Measurements from ENCODE around the gene RNFT2. TPM values are rescaled to one million over a fixed set of nuclear protein-coding genes. Genes with fewer than 3 reads are reported as not detected.

RNFT2 gene
- total RNA-seq, 3 donors from 2014 or later (not counting 1 experiment from before 2014, with no cell fraction given): 4.0 to 6.9 (median 5.3) TPM

GRCh38 chr12:116798719-116799118 lies 60.6 kb downstream of the RNFT2 start:
- Histone ChIP-seq H3K9me3 (ENCODE audit: control insufficient read depth, insufficient read depth, low read length) (peaks cover 4% of the 10 kb centered on the region), H3K27me3 (ENCODE audit: control insufficient read depth, insufficient read depth, low read length) (no peaks in the 10 kb centered on the region), H3K4me1 (ENCODE audit: control insufficient read depth, insufficient read depth, low read length) (no peaks in the 10 kb centered on the region), H3K36me3 (ENCODE audit: control insufficient read depth, insufficient read depth, low read length) (no peaks in the 10 kb centered on the region), H3K27ac (ENCODE audit: low read length) (no peak overlapping the region), H3K4me3 (ENCODE audit: low read length) (no peak overlapping the region)
- no peak overlapping the region for H3K4me3 Mint-ChIP-seq
- H3K36me3 Mint-ChIP-seq: no peaks in the 10 kb centered on the region
- WGBS (ENCODE audit: insufficient coverage): 97% methylated on average over 4 of the region's 4 CpGs
- no peak for TF ChIP-seq CTCF (IDR thresholded peaks at IDR 0.05)
- H3K4me1 Mint-ChIP-seq: no peaks in the 10 kb centered on the region
- H3K27me3 Mint-ChIP-seq (ENCODE audit: low read depth in 2 of 2): no peaks in the 10 kb centered on the region
- no peaks in the 10 kb centered on the region for H3K9me3 Mint-ChIP-seq
- intact Hi-C loops (cut with micrococcal nuclease): no loop called here
- H3K27ac Mint-ChIP-seq: no peak overlapping the region
- ATAC-seq (no peak), DNase-seq (no peak)

- Histone ChIP-seq H3K9me3 (ENCODE audit: control insufficient read depth, insufficient read depth, low read length) (peaks cover 4% of the 10 kb centered on the region), H3K4me3 (ENCODE audit: low read length) (no peak overlapping the region), H3K4me1 (ENCODE audit: control insufficient read depth, insufficient read depth, low read length) (no peaks in the 10 kb centered on the region), H3K27me3 (ENCODE audit: control insufficient read depth, insufficient read depth, low read length) (no peaks in the 10 kb centered on the region), H3K27ac (ENCODE audit: low read length) (no peak overlapping the region), H3K36me3 (ENCODE audit: control insufficient read depth, insufficient read depth, low read length) (no peaks in the 10 kb centered on the region)
- ATAC-seq: no peak
- no peaks in the 10 kb centered on the region for H3K27me3 Mint-ChIP-seq (ENCODE audit: low read depth in 2 of 2)
- 78% methylated on average over 6 of the region's 6 CpGs for WGBS (ENCODE audit: insufficient coverage)
- intact Hi-C loops (cut with micrococcal nuclease): no loop called here
- DNase-seq: no peak
- no peak overlapping the region for H3K4me3 Mint-ChIP-seq
- TF ChIP-seq CTCF (IDR thresholded peaks at IDR 0.05): no peak
- H3K36me3 Mint-ChIP-seq: no peaks in the 10 kb centered on the region
- no peaks in the 10 kb centered on the region for H3K4me1 Mint-ChIP-seq
- H3K27ac Mint-ChIP-seq: no peak overlapping the region
- H3K9me3 Mint-ChIP-seq: no peaks in the 10 kb centered on the region
Observed at GRCh38 chr12:116799955-116800354, 61.8 kb downstream of the RNFT2 start.

- no peak overlapping the region for H3K4me3 Mint-ChIP-seq
- no peaks in the 10 kb centered on the region for H3K27me3 Mint-ChIP-seq (ENCODE audit: low read depth in 2 of 2)
- peaks cover 4% of the 10 kb centered on the region for H3K9me3 ChIP-seq (ENCODE audit: control insufficient read depth, insufficient read depth, low read length)
- H3K27ac ChIP-seq (ENCODE audit: low read length): no peak overlapping the region
- no peak for TF ChIP-seq CTCF (IDR thresholded peaks at IDR 0.05)
- no peaks in the 10 kb centered on the region for H3K36me3 ChIP-seq (ENCODE audit: control insufficient read depth, insufficient read depth, low read length)
- intact Hi-C loops (cut with micrococcal nuclease): no loop called here
- ATAC-seq: no peak
- H3K4me1 ChIP-seq (ENCODE audit: control insufficient read depth, insufficient read depth, low read length): no peaks in the 10 kb centered on the region
- DNase-seq: no peak
- H3K4me1 Mint-ChIP-seq: no peaks in the 10 kb centered on the region
- H3K36me3 Mint-ChIP-seq: no peaks in the 10 kb centered on the region
- H3K9me3 Mint-ChIP-seq: no peaks in the 10 kb centered on the region
- WGBS (ENCODE audit: insufficient coverage): 75% methylated on average over 1 of the region's 2 CpGs
- no peak overlapping the region for H3K27ac Mint-ChIP-seq
- H3K27me3 ChIP-seq (ENCODE audit: control insufficient read depth, insufficient read depth, low read length): no peaks in the 10 kb centered on the region
- H3K4me3 ChIP-seq (ENCODE audit: low read length): no peak overlapping the region
Observed at GRCh38 chr12:116800918-116801317, 62.8 kb downstream of the RNFT2 start.

- no peaks in the 10 kb centered on the region for H3K9me3 Mint-ChIP-seq
- no peak overlapping the region for H3K27ac Mint-ChIP-seq
- DNase-seq (no peak), ATAC-seq (no peak)
- Histone ChIP-seq H3K27ac (ENCODE audit: low read length) (no peak overlapping the region), H3K36me3 (ENCODE audit: control insufficient read depth, insufficient read depth, low read length) (no peaks in the 10 kb centered on the region), H3K27me3 (ENCODE audit: control insufficient read depth, insufficient read depth, low read length) (no peaks in the 10 kb centered on the region), H3K4me3 (ENCODE audit: low read length) (no peak overlapping the region), H3K4me1 (ENCODE audit: control insufficient read depth, insufficient read depth, low read length) (no peaks in the 10 kb centered on the region), H3K9me3 (ENCODE audit: control insufficient read depth, insufficient read depth, low read length) (peaks cover 4% of the 10 kb centered on the region)
- intact Hi-C loops (cut with micrococcal nuclease): no loop called here
- no peaks in the 10 kb centered on the region for H3K36me3 Mint-ChIP-seq
- H3K27me3 Mint-ChIP-seq (ENCODE audit: low read depth in 2 of 2): no peaks in the 10 kb centered on the region
- H3K4me1 Mint-ChIP-seq: no peaks in the 10 kb centered on the region
- TF ChIP-seq CTCF (IDR thresholded peaks at IDR 0.05): no peak
- 93% methylated on average over 3 of the region's 3 CpGs for WGBS (ENCODE audit: insufficient coverage)
- H3K4me3 Mint-ChIP-seq: no peak overlapping the region
Observed at GRCh38 chr12:116802018-116802417, 63.9 kb downstream of the RNFT2 start.
